Hepatocyte (in vitro differentiated cells): Measurements from ENCODE around the gene SLC16A3.

ENCODE experiments used
- EZH2 ChIP-seq: fragments of 200-600 bp; sonication (generic); IDR thresholded peaks from 2 replicates; pipeline ENCODE4 v1.6.1; 2016; ENCODE audit warnings: antibody characterized with exemption, mild to moderate bottlenecking, borderline replicate concordance
- EZH2phosphoT487 ChIP-seq: fragments of 200-600 bp; sonication (generic); IDR thresholded peaks from one replicate; pipeline ENCODE4 v1.6.1; 2018; ENCODE audit warnings: antibody characterized with exemption, mild to moderate bottlenecking, low read depth, moderate library complexity; ENCODE audit not compliant: unreplicated experiment, severe bottlenecking
- TF ChIP-seq, protein P1 (sequence below): fragments of 200-600 bp; sonication (generic); IDR thresholded peaks from 2 replicates; pipeline ENCODE4 v1.5.1; 2016; ENCODE audit warnings: antibody characterized with exemption, mild to moderate bottlenecking; ENCODE audit not compliant: poor library complexity

DNA sequence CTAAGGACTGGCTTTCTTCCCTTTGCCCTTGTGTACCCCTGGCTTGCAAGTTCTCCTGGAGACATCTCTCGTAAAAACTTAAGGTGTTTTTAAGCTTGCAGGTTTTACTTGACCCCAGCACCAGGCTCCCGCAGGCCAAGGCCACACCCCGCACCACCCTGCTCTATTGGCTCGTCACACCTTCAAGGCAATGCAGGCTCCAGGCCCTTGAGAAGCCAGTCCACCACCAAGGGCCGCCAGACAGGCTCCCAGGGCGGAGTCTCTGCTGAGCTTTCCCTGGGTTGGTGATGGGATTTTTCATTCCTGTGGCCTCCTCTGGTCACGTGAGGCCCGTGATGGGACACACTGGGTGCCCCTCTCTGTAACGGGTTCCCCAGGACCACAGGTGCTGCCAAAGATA lies 34.8 kb downstream of the SLC16A3 start:
- TF ChIP-seq, protein P1, sequence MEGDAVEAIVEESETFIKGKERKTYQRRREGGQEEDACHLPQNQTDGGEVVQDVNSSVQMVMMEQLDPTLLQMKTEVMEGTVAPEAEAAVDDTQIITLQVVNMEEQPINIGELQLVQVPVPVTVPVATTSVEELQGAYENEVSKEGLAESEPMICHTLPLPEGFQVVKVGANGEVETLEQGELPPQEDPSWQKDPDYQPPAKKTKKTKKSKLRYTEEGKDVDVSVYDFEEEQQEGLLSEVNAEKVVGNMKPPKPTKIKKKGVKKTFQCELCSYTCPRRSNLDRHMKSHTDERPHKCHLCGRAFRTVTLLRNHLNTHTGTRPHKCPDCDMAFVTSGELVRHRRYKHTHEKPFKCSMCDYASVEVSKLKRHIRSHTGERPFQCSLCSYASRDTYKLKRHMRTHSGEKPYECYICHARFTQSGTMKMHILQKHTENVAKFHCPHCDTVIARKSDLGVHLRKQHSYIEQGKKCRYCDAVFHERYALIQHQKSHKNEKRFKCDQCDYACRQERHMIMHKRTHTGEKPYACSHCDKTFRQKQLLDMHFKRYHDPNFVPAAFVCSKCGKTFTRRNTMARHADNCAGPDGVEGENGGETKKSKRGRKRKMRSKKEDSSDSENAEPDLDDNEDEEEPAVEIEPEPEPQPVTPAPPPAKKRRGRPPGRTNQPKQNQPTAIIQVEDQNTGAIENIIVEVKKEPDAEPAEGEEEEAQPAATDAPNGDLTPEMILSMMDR: no peak
- no peak for TF ChIP-seq EZH2
- TF ChIP-seq EZH2phosphoT487: no peak
